ENCODE results near the gene SLIT3. TPM values are rescaled to one million over a fixed set of nuclear protein-coding genes. Genes with fewer than 3 reads are reported as not detected.
"Not testable (repeated sequence)": the region's sequence is repeated elsewhere in the genome, so short reads cannot be mapped to it uniquely, and the experiment has no call there.

SLIT3 gene
- total RNA-seq, 1 donor from 2014 or later, result 0.66 TPM

- intact Hi-C loops (cut with micrococcal nuclease), result no loop called here
Measured at GRCh38 chr5:169150108-169150507, 150.8 kb downstream of the SLIT3 start.

GRCh38 chr5:169149317-169149716, 151.6 kb downstream of the SLIT3 start:
- intact Hi-C loops (cut with micrococcal nuclease), result no loop called here

- intact Hi-C loops (cut with micrococcal nuclease), result no loop called here
Measured at GRCh38 chr5:169148138-169148740, 152.7 kb downstream of the SLIT3 start.

GRCh38 chr5:169147534-169147933, 153.4 kb downstream of the SLIT3 start:
- intact Hi-C loops (cut with micrococcal nuclease), result no loop called here

- intact Hi-C loops (cut with micrococcal nuclease), result no loop called here
Measured at GRCh38 chr5:169146158-169146557, 154.8 kb downstream of the SLIT3 start.

GRCh38 chr5:169142264-169142970, 158.5 kb downstream of the SLIT3 start:
- intact Hi-C loops (cut with micrococcal nuclease), result no loop called here

GRCh38 chr5:169140215-169140614, 160.7 kb downstream of the SLIT3 start:
- intact Hi-C loops (cut with micrococcal nuclease), result not testable (repeated sequence)

- intact Hi-C loops (cut with micrococcal nuclease), result no loop called here
Measured at GRCh38 chr5:169139480-169140050, 161.4 kb downstream of the SLIT3 start.

GRCh38 chr5:169133531-169133930, 167.4 kb downstream of the SLIT3 start:
- intact Hi-C loops (cut with micrococcal nuclease), result no loop called here

GRCh38 chr5:169132302-169132660, 168.7 kb downstream of the SLIT3 start:
- intact Hi-C loops (cut with micrococcal nuclease), result no loop called here

- intact Hi-C loops (cut with micrococcal nuclease), result no loop called here
Measured at GRCh38 chr5:169131616-169132301, 169.2 kb downstream of the SLIT3 start.

GRCh38 chr5:169128679-169129078, 172.3 kb downstream of the SLIT3 start:
- intact Hi-C loops (cut with micrococcal nuclease), result no loop called here

- intact Hi-C loops (cut with micrococcal nuclease), result no loop called here
Measured at GRCh38 chr5:169127431-169127830, 173.5 kb downstream of the SLIT3 start.

GRCh38 chr5:169126481-169127021, 174.4 kb downstream of the SLIT3 start:
- intact Hi-C loops (cut with micrococcal nuclease), result no loop called here

GRCh38 chr5:169125571-169125970, 175.4 kb downstream of the SLIT3 start:
- intact Hi-C loops (cut with micrococcal nuclease), result no loop called here

- intact Hi-C loops (cut with micrococcal nuclease), result no loop called here
Measured at GRCh38 chr5:169122951-169123350, 178.0 kb downstream of the SLIT3 start.

- intact Hi-C loops (cut with micrococcal nuclease), result no loop called here
Measured at GRCh38 chr5:169121630-169122420, 179.1 kb downstream of the SLIT3 start.

GRCh38 chr5:169119288-169120048, 181.5 kb downstream of the SLIT3 start:
- intact Hi-C loops (cut with micrococcal nuclease), result no loop called here

- intact Hi-C loops (cut with micrococcal nuclease), result no loop called here
Measured at GRCh38 chr5:169116961-169117461, 183.9 kb downstream of the SLIT3 start.

GRCh38 chr5:169115461-169116124, 185.3 kb downstream of the SLIT3 start:
- intact Hi-C loops (cut with micrococcal nuclease), result no loop called here

Measured in T-helper 2 cell treated with Interferon-gamma antibody and Interleukin-4, amounts not matched to agents 100 ng/mL and 5 ng/mL, for 36 hours (primary cell).